GM19455 (cell line): ENCODE measurements around the gene PDE10A.

Experiments used
- ATAC-seq: cut with Tn5 transposase; IDR thresholded peaks from one replicate; pipeline ENCODE4 v1.9.1; 2021; ENCODE audit not compliant: unreplicated experiment

PDE10A gene

GRCh38 chr6:165662749-165663376 lies at the start of gene PDE10A:
TSS of gene PDE10A (minus strand) at chr6:165663241. CDS start at chr6:165662811, 430 bp downstream.
- ATAC-seq = no peak

GRCh38 chr6:165708985-165709576 lies 46.0 kb upstream of the PDE10A start:
- ATAC-seq = no peak

- ATAC-seq = no peak
Observed at GRCh38 chr6:165707067-165707853, 44.2 kb upstream of the PDE10A start.

GRCh38 chr6:165705941-165706340 lies 42.9 kb upstream of the PDE10A start:
- no peak for ATAC-seq

GRCh38 chr6:165704045-165704748 lies 41.2 kb upstream of the PDE10A start:
- no peak for ATAC-seq

GRCh38 chr6:165702669-165703068 lies 39.6 kb upstream of the PDE10A start:
- no peak for ATAC-seq

GRCh38 chr6:165701564-165702354 lies 38.7 kb upstream of the PDE10A start:
- no peak for ATAC-seq

GRCh38 chr6:165701005-165701404 lies 38.0 kb upstream of the PDE10A start:
- ATAC-seq = no peak

- ATAC-seq = no peak
Observed at GRCh38 chr6:165698868-165699267, 35.8 kb upstream of the PDE10A start.

GRCh38 chr6:165697171-165697570 lies 34.1 kb upstream of the PDE10A start:
- ATAC-seq = no peak

- no peak for ATAC-seq
Observed at GRCh38 chr6:165695722-165696515, 32.9 kb upstream of the PDE10A start.

- ATAC-seq = no peak
Observed at GRCh38 chr6:165694296-165694695, 31.3 kb upstream of the PDE10A start.

GRCh38 chr6:165692106-165692653 lies 29.1 kb upstream of the PDE10A start:
- ATAC-seq = no peak

GRCh38 chr6:165689699-165690098 lies 26.7 kb upstream of the PDE10A start:
- ATAC-seq = no peak

- ATAC-seq = no peak
Observed at GRCh38 chr6:165686596-165687365, 23.7 kb upstream of the PDE10A start.

- no peak for ATAC-seq
Observed at GRCh38 chr6:165685302-165685701, 22.3 kb upstream of the PDE10A start.

- no peak for ATAC-seq
Observed at GRCh38 chr6:165684333-165684732, 21.3 kb upstream of the PDE10A start.

- no peak for ATAC-seq
Observed at GRCh38 chr6:165680975-165681374, 17.9 kb upstream of the PDE10A start.

- no peak for ATAC-seq
Observed at GRCh38 chr6:165679326-165679725, 16.3 kb upstream of the PDE10A start.
